HEK293 (cell line): Measurements from ENCODE around the gene GNPTAB.

Experiments used
- CTCF ChIA-PET: fragments of 350-600 bp; formaldehyde crosslinking; extraction: SDS; loops from one replicate; lab custom pipeline; 2021; ENCODE audit warnings: antibody characterized with exemption; lab: Yijun Ruan, JAX
- POLR2A ChIA-PET: fragments of 300-600 bp; formaldehyde crosslinking; extraction: SDS; loops from one replicate; lab custom pipeline; 2020; ENCODE audit warnings: antibody characterized with exemption, inconsistent platforms; lab: Yijun Ruan, JAX
- H3K27ac ChIP-seq: fragments of 200-500 bp; sonication (Bioruptor generic); 2 replicates; pipeline ENCODE4 v1.5.1; 2014; ENCODE audit warnings: low read depth, low read length, control low read depth, inconsistent platforms; ENCODE audit errors: extremely low read depth
- H3K36me3 ChIP-seq, 2 experiments: fragments of 200-500 bp in 1 of 2; sonication (Bioruptor generic) in 1 of 2; 1 replicate in 1 of 2; 2 replicates in 1 of 2; pipeline ENCODE4 v1.5.1; 2014 to 2017; ENCODE audit warnings: inconsistent platforms in 2 of 2, low read length in 2 of 2; ENCODE audit not compliant: control insufficient read depth in 2 of 2, insufficient read depth in 1 of 2
- H3K4me1 ChIP-seq: fragments of 200-500 bp; sonication (Bioruptor generic); 2 replicates; pipeline ENCODE4 v1.5.1; 2014; ENCODE audit warnings: mild to moderate bottlenecking, low read length, inconsistent platforms; ENCODE audit not compliant: control insufficient read depth, insufficient read depth
- H3K4me3 ChIP-seq: 2 replicates; pipeline ENCODE4 v1.5.1; 2011; ENCODE audit warnings: low read depth, mild to moderate bottlenecking, control low read depth, low read length, moderate library complexity
- H3K9me3 ChIP-seq: fragments of 200-500 bp; sonication (Bioruptor generic); 2 replicates; pipeline ENCODE4 v1.5.1; 2014; ENCODE audit warnings: low read depth, low read length, inconsistent platforms; ENCODE audit not compliant: control insufficient read depth, insufficient read depth
- FEZF1 ChIP-seq: fragments of 450-650 bp; formaldehyde crosslinking; IDR thresholded peaks from 2 replicates; pipeline ENCODE4 v1.5.1; 2016; ENCODE audit warnings: missing biosample characterization, missing genetic modification characterization
- IKZF3 ChIP-seq: fragments of 450-650 bp; IDR thresholded peaks from 2 replicates; pipeline ENCODE4 v1.5.0; 2018; ENCODE audit warnings: missing biosample characterization, mild to moderate bottlenecking, missing genetic modification characterization, moderate library complexity
- INSM2 ChIP-seq: fragments of 450-650 bp; formaldehyde crosslinking; IDR thresholded peaks from 2 replicates; pipeline ENCODE4 v1.5.1; 2016; ENCODE audit warnings: missing biosample characterization, missing genetic modification characterization
- PATZ1 ChIP-seq: fragments of 450-650 bp; formaldehyde crosslinking; IDR thresholded peaks from 2 replicates; pipeline ENCODE4 v1.5.1; 2016; ENCODE audit warnings: missing biosample characterization, missing genetic modification characterization
- REPIN1 ChIP-seq: fragments of 450-650 bp; formaldehyde crosslinking; IDR thresholded peaks from 2 replicates; pipeline ENCODE4 v1.5.1; 2017; ENCODE audit warnings: missing biosample characterization, missing genetic modification characterization, low read depth
- REST ChIP-seq: fragments of 450-650 bp; formaldehyde crosslinking; IDR thresholded peaks from 2 replicates; pipeline ENCODE4 v1.5.1; 2016; ENCODE audit warnings: missing biosample characterization, missing genetic modification characterization
- YY1 ChIP-seq: fragments of 450-650 bp; formaldehyde crosslinking; IDR thresholded peaks from 2 replicates; pipeline ENCODE4 v1.5.1; 2018; ENCODE audit warnings: missing biosample characterization, missing genetic modification characterization
- YY2 ChIP-seq: fragments of 450-650 bp; formaldehyde crosslinking; IDR thresholded peaks from 2 replicates; pipeline ENCODE4 v1.5.1; 2016; ENCODE audit warnings: missing biosample characterization, missing genetic modification characterization
- ZFP3 ChIP-seq: fragments of 450-650 bp; formaldehyde crosslinking; IDR thresholded peaks from 2 replicates; pipeline ENCODE4 v1.5.1; 2016; ENCODE audit warnings: low read depth, missing biosample characterization, missing genetic modification characterization
- ZNF266 ChIP-seq: fragments of 450-650 bp; formaldehyde crosslinking; IDR thresholded peaks from 2 replicates; pipeline ENCODE4 v1.5.1; 2016; ENCODE audit warnings: missing biosample characterization, missing genetic modification characterization, low read depth
- ZNF302 ChIP-seq: fragments of 450-650 bp; formaldehyde crosslinking; IDR thresholded peaks from 2 replicates; pipeline ENCODE4 v1.5.1; 2016; ENCODE audit warnings: missing biosample characterization, missing genetic modification characterization, low read depth
- ZNF311 ChIP-seq: fragments of 450-650 bp; formaldehyde crosslinking; IDR thresholded peaks from 2 replicates; pipeline ENCODE4 v1.5.1; 2017; ENCODE audit warnings: missing biosample characterization, missing genetic modification characterization, borderline replicate concordance
- ZNF449 ChIP-seq: fragments of 450-650 bp; formaldehyde crosslinking; IDR thresholded peaks from 2 replicates; pipeline ENCODE4 v1.5.1; 2017; ENCODE audit warnings: missing biosample characterization, mild to moderate bottlenecking, missing genetic modification characterization, moderate library complexity
- ZNF585B ChIP-seq: fragments of 450-650 bp; formaldehyde crosslinking; IDR thresholded peaks from 2 replicates; pipeline ENCODE4 v1.5.1; 2016; ENCODE audit warnings: missing biosample characterization, missing genetic modification characterization
- ZNF596 ChIP-seq: fragments of 450-650 bp; IDR thresholded peaks from 2 replicates; pipeline ENCODE4 v1.5.0; 2018; ENCODE audit warnings: missing biosample characterization, mild to moderate bottlenecking, missing genetic modification characterization, moderate library complexity
- ZNF658 ChIP-seq: fragments of 450-650 bp; formaldehyde crosslinking; IDR thresholded peaks from 2 replicates; pipeline ENCODE4; 2016; ENCODE audit warnings: missing biosample characterization, missing genetic modification characterization
- ZNF76 ChIP-seq: fragments of 450-650 bp; formaldehyde crosslinking; IDR thresholded peaks from 2 replicates; pipeline ENCODE4; 2016; ENCODE audit warnings: low read depth, missing biosample characterization, missing genetic modification characterization, borderline replicate concordance

Gene GNPTAB

GRCh38 chr12:101749657-101750056 is 81.1 kb downstream of the GNPTAB start (continued):
- no peak for TF ChIP-seq INSM2
- TF ChIP-seq, all 188 proteins: peak for 0

- Histone ChIP-seq H3K27ac (no peak overlapping the region), H3K4me3 (no peak overlapping the region), H3K36me3 (peaks cover 11 to 60% of the 10 kb centered on the region in 2 experiments), H3K9me3 (no peaks in the 10 kb centered on the region), H3K4me1 (no peaks in the 10 kb centered on the region)
- POLR2A ChIA-PET: no interaction called here
- CTCF ChIA-PET: no interaction called here
- TF ChIP-seq PATZ1 (tag by site-specific recombination): no peak
- no peak for TF ChIP-seq ZNF266 (tag by site-specific recombination)
- no peak for TF ChIP-seq ZNF311
- TF ChIP-seq YY2 (tag by site-specific recombination): no peak
- no peak for TF ChIP-seq IKZF3 (tag by site-specific recombination)
- TF ChIP-seq ZNF585B (tag by site-specific recombination): no peak
- TF ChIP-seq ZNF76 (tag by site-specific recombination): no peak
- TF ChIP-seq FEZF1: no peak
- no peak for TF ChIP-seq REST
- no peak for TF ChIP-seq ZNF449 (tag by site-specific recombination)
- TF ChIP-seq ZNF596 (tag by site-specific recombination): no peak
- no peak for TF ChIP-seq YY1 (tag by site-specific recombination)
- no peak for TF ChIP-seq ZNF302 (tag by site-specific recombination)
- no peak for TF ChIP-seq ZFP3 (tag by site-specific recombination)
- TF ChIP-seq ZNF658: no peak
- TF ChIP-seq REPIN1: no peak
- TF ChIP-seq, all 188 proteins: peak for 0
Observed at GRCh38 chr12:101748907-101749306, 81.9 kb downstream of the GNPTAB start.
